Sigmoid colon (tissue), 7 donors: ENCODE measurements around the gene DNAJC15. TPM values are rescaled to one million over a fixed set of nuclear protein-coding genes. Genes with fewer than 3 reads are reported as not detected.

ENCODE experiments used
- DNase-seq: peaks from one replicate; pipeline ENCODE4 v3.0.0-alpha.2; 2019
- H3K27ac ChIP-seq, 4 donors: fragments of 200-600 bp; sonication (generic); one replicate each; pipeline ENCODE4 v1.5.1; 2016 to 2019; ENCODE audit warnings: mild to moderate bottlenecking in 1 of 4
- H3K27me3 ChIP-seq, 3 donors: fragments of 200-600 bp; sonication (generic); one replicate each; pipeline ENCODE4 v1.5.1; 2019; ENCODE audit warnings: mild to moderate bottlenecking in 1 of 3
- H3K36me3 ChIP-seq, 4 donors: fragments of 200-600 bp; sonication (generic); one replicate each; pipeline ENCODE4 v1.5.1; 2016 to 2019
- H3K4me1 ChIP-seq, 4 donors: fragments of 200-600 bp; sonication (generic); one replicate each; pipeline ENCODE4 v1.5.1; 2017 to 2019
- H3K4me3 ChIP-seq, 4 donors: fragments of 200-600 bp; sonication (generic); one replicate each; pipeline ENCODE4 v1.5.1; 2017 to 2019; ENCODE audit warnings: mild to moderate bottlenecking in 2 of 4, moderate library complexity in 1 of 4
- H3K9me3 ChIP-seq, 4 donors: fragments of 200-600 bp in 3 of 4; sonication (generic) in 3 of 4; one replicate each; pipeline versions ENCODE4 v1.5.1 to v1.6.1; 2013 to 2019
- CTCF ChIP-seq, 4 experiments: fragments of 450-650 bp in 3 of 4; fragments of 200-600 bp in 1 of 4; IDR thresholded peaks; one replicate each; pipeline ENCODE4 v1.5.1; 2016 to 2019; ENCODE audit warnings: antibody characterized with exemption in 4 of 4, mild to moderate bottlenecking in 3 of 4, moderate library complexity in 2 of 4
- EP300 ChIP-seq, 4 donors: sonication (generic); formaldehyde crosslinking; IDR thresholded peaks; one replicate each; pipeline ENCODE4 v1.6.1; 2017; ENCODE audit warnings: antibody characterized with exemption in 4 of 4
- POLR2A ChIP-seq, 2 donors: fragments of 450-650 bp; IDR thresholded peaks; one replicate each; pipeline ENCODE4 v1.6.1; 2016; ENCODE audit warnings: antibody characterized with exemption in 2 of 2, mild to moderate bottlenecking in 2 of 2, moderate library complexity in 2 of 2
- POLR2AphosphoS5 ChIP-seq, 4 donors: sonication (generic); formaldehyde crosslinking; IDR thresholded peaks; one replicate each; pipeline ENCODE4 v1.6.1; 2017; ENCODE audit warnings: antibody characterized with exemption in 4 of 4
- WGBS, 2 donors: extraction: QIAGEN DNeasy Blood & Tissue Kit; methylation state at CpG; one replicate each; pipeline ENCODE4 v1.1.7; 2013; 5-methylcytosine and 5-hydroxymethylcytosine counted together
- intact Hi-C: fragments of 100-400 bp; cut with DNase I; formaldehyde crosslinking; loops from one replicate; pipeline ENCODE4 v1.15.1; 2023
- polyA plus RNA-seq, 3 donors: library from polyadenylated mRNA; stranded (reverse); fragments of 200-250 nt; gene quantifications; one replicate each; pipeline ENCODE4 v1.2.3, GENCODE V29; 2013
- total RNA-seq, 4 donors: library from RNA; depleted of rRNA; stranded (reverse); fragments of >200 nt; gene quantifications; one replicate each; pipeline ENCODE4 v1.1.0, GENCODE V29; 2016
- donor health status: healthy with polysubstance abuse.
- donor health status: Bipolar disorder and iron deficiency.
- donor health status: healthy.

Gene DNAJC15
- total and polyA plus RNA-seq, 7 donors = 13.6 to 38.8 (median 15.3) TPM

- H3K4me3 ChIP-seq = no peak overlapping the region
- H3K9me3 ChIP-seq = no peaks in the 10 kb centered on the region
- H3K36me3 ChIP-seq = no peaks in the 10 kb centered on the region
- TF ChIP-seq CTCF (IDR thresholded peaks at IDR 0.05) (no peak), POLR2A (IDR thresholded peaks at IDR 0.05) (no peak), POLR2AphosphoS5 (IDR thresholded peaks at IDR 0.05) (no peak), EP300 (IDR thresholded peaks at IDR 0.05) (no peak)
- intact Hi-C loops = no loop called here
- no peaks in the 10 kb centered on the region for H3K27me3 ChIP-seq
- H3K4me1 ChIP-seq = peaks cover 0 to 42% (median 36%) of the 10 kb centered on the region in 4 donors
- no peak for DNase-seq
- WGBS, 2 donors = 78 to 88% methylated on average over 9 of the region's 9 CpGs
- peak overlapping the region in 3 of 4 donors; percentile 30 to 75 (median 60) for H3K27ac ChIP-seq
Observed at GRCh38 chr13:43127103-43127798, 103.9 kb downstream of the DNAJC15 start.

- intact Hi-C loops = no loop called here
- Histone ChIP-seq H3K4me3 (no peak overlapping the region), H3K27me3 (no peaks in the 10 kb centered on the region), H3K36me3 (no peaks in the 10 kb centered on the region), H3K4me1 (peaks cover 0 to 43% (median 36%) of the 10 kb centered on the region in 4 donors), H3K9me3 (no peaks in the 10 kb centered on the region), H3K27ac (peak overlapping the region in 3 of 4 donors; percentile 30 to 75 (median 60))
- WGBS, 2 donors = 42 to 83% methylated on average over 3 of the region's 3 CpGs
- DNase-seq = no peak
- TF ChIP-seq POLR2AphosphoS5 (IDR thresholded peaks at IDR 0.05) = no peak
- TF ChIP-seq CTCF (IDR thresholded peaks at IDR 0.05) = no peak
- no peak for TF ChIP-seq EP300 (IDR thresholded peaks at IDR 0.05)
- no peak for TF ChIP-seq POLR2A (IDR thresholded peaks at IDR 0.05)
Observed at GRCh38 chr13:43127827-43128226, 104.4 kb downstream of the DNAJC15 start.

- 67 to 71% methylated on average over 21 of the region's 21 CpGs for WGBS, 2 donors
- TF ChIP-seq POLR2AphosphoS5 (IDR thresholded peaks at IDR 0.05) (peak in 2 of 4 donors; percentile 26 to 55), CTCF (IDR thresholded peaks at IDR 0.05) (no peak)
- DNase-seq = peak; percentile 68
Observed at GRCh38 chr13:43128504-43128961, 105.1 kb downstream of the DNAJC15 start.

GRCh38 chr13:43129066-43129465, 105.7 kb downstream of the DNAJC15 start:
- H3K36me3 ChIP-seq = no peaks in the 10 kb centered on the region
- no peaks in the 10 kb centered on the region for H3K9me3 ChIP-seq
- WGBS, 2 donors = 11 to 60% methylated on average over 8 of the region's 8 CpGs
- no peaks in the 10 kb centered on the region for H3K27me3 ChIP-seq
- peaks cover 0 to 43% (median 36%) of the 10 kb centered on the region in 4 donors for H3K4me1 ChIP-seq
- H3K27ac ChIP-seq = peak overlapping the region in 2 of 4 donors; percentile 60 to 75
- TF ChIP-seq CTCF (IDR thresholded peaks at IDR 0.05) = no peak
- TF ChIP-seq POLR2A (IDR thresholded peaks at IDR 0.05) = no peak
- no peak for TF ChIP-seq EP300 (IDR thresholded peaks at IDR 0.05)
- intact Hi-C loops = no loop called here
- peak overlapping the region in 1 of 4 donors; percentile 17 for H3K4me3 ChIP-seq
- no peak for DNase-seq

More at GRCh38 chr13:43128504-43128961, 105.1 kb downstream of the DNAJC15 start:
- H3K4me3 ChIP-seq = peak overlapping the region in 1 of 4 donors; percentile 17
- peak overlapping the region in 3 of 4 donors; percentile 30 to 75 (median 60) for H3K27ac ChIP-seq
- peaks cover 0 to 43% (median 36%) of the 10 kb centered on the region in 4 donors for H3K4me1 ChIP-seq
- H3K36me3 ChIP-seq = no peaks in the 10 kb centered on the region
- no peaks in the 10 kb centered on the region for H3K9me3 ChIP-seq
- no peaks in the 10 kb centered on the region for H3K27me3 ChIP-seq
- intact Hi-C loops = no loop called here
